HEK293 (cell line): Measurements from ENCODE around the gene SKIC3.

Source experiments
- CTCF ChIA-PET: fragments of 350-600 bp; formaldehyde crosslinking; extraction: SDS; loops from one replicate; lab custom pipeline; 2021; ENCODE audit warnings: antibody characterized with exemption; lab: Yijun Ruan, JAX
- POLR2A ChIA-PET: fragments of 300-600 bp; formaldehyde crosslinking; extraction: SDS; loops from one replicate; lab custom pipeline; 2020; ENCODE audit warnings: antibody characterized with exemption, inconsistent platforms; lab: Yijun Ruan, JAX
- H3K27ac ChIP-seq: fragments of 200-500 bp; sonication (Bioruptor generic); 2 replicates; pipeline ENCODE4 v1.5.1; 2014; ENCODE audit warnings: low read depth, low read length, control low read depth, inconsistent platforms; ENCODE audit errors: extremely low read depth
- H3K36me3 ChIP-seq, 2 experiments: fragments of 200-500 bp in 1 of 2; sonication (Bioruptor generic) in 1 of 2; 1 replicate in 1 of 2; 2 replicates in 1 of 2; pipeline ENCODE4 v1.5.1; 2014 to 2017; ENCODE audit warnings: inconsistent platforms in 2 of 2, low read length in 2 of 2; ENCODE audit not compliant: control insufficient read depth in 2 of 2, insufficient read depth in 1 of 2
- H3K4me1 ChIP-seq: fragments of 200-500 bp; sonication (Bioruptor generic); 2 replicates; pipeline ENCODE4 v1.5.1; 2014; ENCODE audit warnings: mild to moderate bottlenecking, low read length, inconsistent platforms; ENCODE audit not compliant: control insufficient read depth, insufficient read depth
- H3K4me3 ChIP-seq: 2 replicates; pipeline ENCODE4 v1.5.1; 2011; ENCODE audit warnings: low read depth, mild to moderate bottlenecking, control low read depth, low read length, moderate library complexity
- H3K9me3 ChIP-seq: fragments of 200-500 bp; sonication (Bioruptor generic); 2 replicates; pipeline ENCODE4 v1.5.1; 2014; ENCODE audit warnings: low read depth, low read length, inconsistent platforms; ENCODE audit not compliant: control insufficient read depth, insufficient read depth
- PRDM1 ChIP-seq: fragments of 450-650 bp; formaldehyde crosslinking; IDR thresholded peaks from 2 replicates; pipeline ENCODE4; 2016; ENCODE audit warnings: missing biosample characterization, missing genetic modification characterization
- YY1 ChIP-seq: fragments of 450-650 bp; formaldehyde crosslinking; IDR thresholded peaks from 2 replicates; pipeline ENCODE4 v1.5.1; 2018; ENCODE audit warnings: missing biosample characterization, missing genetic modification characterization
- ZFP69B ChIP-seq: fragments of 450-650 bp; formaldehyde crosslinking; IDR thresholded peaks from 2 replicates; pipeline ENCODE4 v1.5.1; 2016; ENCODE audit warnings: missing biosample characterization, missing genetic modification characterization
- ZNF140 ChIP-seq: fragments of 450-650 bp; formaldehyde crosslinking; IDR thresholded peaks from 2 replicates; pipeline ENCODE4 v1.5.1; 2016; ENCODE audit warnings: missing biosample characterization, missing genetic modification characterization
- ZNF221 ChIP-seq: fragments of 450-650 bp; formaldehyde crosslinking; IDR thresholded peaks from 2 replicates; pipeline ENCODE4 v1.5.1; 2017; ENCODE audit warnings: missing biosample characterization, missing genetic modification characterization, borderline replicate concordance
- ZNF548 ChIP-seq: fragments of 450-650 bp; formaldehyde crosslinking; IDR thresholded peaks from 2 replicates; pipeline ENCODE4 v1.5.1; 2016; ENCODE audit warnings: missing biosample characterization, missing genetic modification characterization
- ZNF623 ChIP-seq: fragments of 450-650 bp; formaldehyde crosslinking; IDR thresholded peaks from 2 replicates; pipeline ENCODE4 v1.5.1; 2016; ENCODE audit warnings: missing biosample characterization, missing genetic modification characterization
- TF ChIP-seq, protein P1 (sequence below): fragments of 450-650 bp; formaldehyde crosslinking; IDR thresholded peaks from 2 replicates; pipeline ENCODE4 v1.5.1; 2017; ENCODE audit warnings: missing biosample characterization, missing genetic modification characterization
- TF ChIP-seq, protein P2 (sequence below): fragments of 450-650 bp; formaldehyde crosslinking; IDR thresholded peaks from 2 replicates; pipeline ENCODE4 v1.5.1; 2016; ENCODE audit warnings: missing biosample characterization, missing genetic modification characterization
- TF ChIP-seq, protein P3 (sequence below): fragments of 450-650 bp; formaldehyde crosslinking; IDR thresholded peaks from 2 replicates; pipeline ENCODE4 v1.5.1; 2016; ENCODE audit warnings: missing biosample characterization, missing genetic modification characterization

The SKIC3 gene

DNA sequence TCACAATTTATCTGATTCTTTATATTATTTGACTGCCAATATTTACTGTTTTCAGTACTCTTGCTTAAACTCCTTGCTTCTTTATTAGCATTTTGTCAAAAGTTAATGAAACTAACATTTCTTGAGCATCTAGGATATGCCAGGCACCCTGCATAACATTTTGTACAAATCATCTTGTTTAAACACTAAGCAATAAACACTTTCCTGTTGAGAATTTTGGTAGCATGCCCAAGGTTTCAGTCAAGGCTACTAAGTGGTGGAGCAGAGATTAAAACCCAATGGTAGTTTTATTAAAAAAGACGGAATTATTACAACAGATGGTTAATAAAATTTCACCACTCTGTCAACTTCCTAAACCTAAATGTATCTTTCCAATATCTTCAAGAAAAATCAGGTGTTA, 43.2 kb downstream of the SKIC3 start (continued):
- TF ChIP-seq, protein P1, sequence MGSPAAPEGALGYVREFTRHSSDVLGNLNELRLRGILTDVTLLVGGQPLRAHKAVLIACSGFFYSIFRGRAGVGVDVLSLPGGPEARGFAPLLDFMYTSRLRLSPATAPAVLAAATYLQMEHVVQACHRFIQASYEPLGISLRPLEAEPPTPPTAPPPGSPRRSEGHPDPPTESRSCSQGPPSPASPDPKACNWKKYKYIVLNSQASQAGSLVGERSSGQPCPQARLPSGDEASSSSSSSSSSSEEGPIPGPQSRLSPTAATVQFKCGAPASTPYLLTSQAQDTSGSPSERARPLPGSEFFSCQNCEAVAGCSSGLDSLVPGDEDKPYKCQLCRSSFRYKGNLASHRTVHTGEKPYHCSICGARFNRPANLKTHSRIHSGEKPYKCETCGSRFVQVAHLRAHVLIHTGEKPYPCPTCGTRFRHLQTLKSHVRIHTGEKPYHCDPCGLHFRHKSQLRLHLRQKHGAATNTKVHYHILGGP (tag by site-specific recombination): no peak
- TF ChIP-seq PRDM1 (tag by site-specific recombination) (no peak), YY1 (no peak), ZNF623 (tag by site-specific recombination) (no peak)

DNA sequence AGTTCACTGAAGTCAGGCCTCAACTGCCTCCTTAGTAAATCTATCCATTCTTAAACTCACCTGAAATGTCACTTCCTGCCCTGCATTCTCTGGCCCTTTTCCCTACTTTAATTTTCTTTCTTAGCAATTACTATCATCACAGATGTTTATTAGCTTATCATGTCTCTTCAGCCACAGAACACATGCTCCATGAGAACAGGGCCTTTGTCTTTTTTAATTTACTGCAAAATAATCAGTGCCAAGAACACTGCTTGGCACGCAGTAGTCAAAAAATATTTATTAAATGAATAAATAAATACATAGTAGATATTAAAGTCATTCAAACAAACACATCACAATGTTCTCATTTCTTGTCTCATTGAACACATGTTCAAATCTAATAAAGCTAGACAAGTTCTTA, 46.2 kb downstream of the SKIC3 start:
- Histone ChIP-seq H3K9me3 (no peaks in the 10 kb centered on the region), H3K27ac (no peak overlapping the region), H3K36me3 (peaks cover 42 to 71% of the 10 kb centered on the region in 2 experiments), H3K4me3 (no peak overlapping the region), H3K4me1 (no peaks in the 10 kb centered on the region)
- TF ChIP-seq ZNF548: no peak
- no peak for TF ChIP-seq ZFP69B (tag by site-specific recombination)
- TF ChIP-seq, protein P2, sequence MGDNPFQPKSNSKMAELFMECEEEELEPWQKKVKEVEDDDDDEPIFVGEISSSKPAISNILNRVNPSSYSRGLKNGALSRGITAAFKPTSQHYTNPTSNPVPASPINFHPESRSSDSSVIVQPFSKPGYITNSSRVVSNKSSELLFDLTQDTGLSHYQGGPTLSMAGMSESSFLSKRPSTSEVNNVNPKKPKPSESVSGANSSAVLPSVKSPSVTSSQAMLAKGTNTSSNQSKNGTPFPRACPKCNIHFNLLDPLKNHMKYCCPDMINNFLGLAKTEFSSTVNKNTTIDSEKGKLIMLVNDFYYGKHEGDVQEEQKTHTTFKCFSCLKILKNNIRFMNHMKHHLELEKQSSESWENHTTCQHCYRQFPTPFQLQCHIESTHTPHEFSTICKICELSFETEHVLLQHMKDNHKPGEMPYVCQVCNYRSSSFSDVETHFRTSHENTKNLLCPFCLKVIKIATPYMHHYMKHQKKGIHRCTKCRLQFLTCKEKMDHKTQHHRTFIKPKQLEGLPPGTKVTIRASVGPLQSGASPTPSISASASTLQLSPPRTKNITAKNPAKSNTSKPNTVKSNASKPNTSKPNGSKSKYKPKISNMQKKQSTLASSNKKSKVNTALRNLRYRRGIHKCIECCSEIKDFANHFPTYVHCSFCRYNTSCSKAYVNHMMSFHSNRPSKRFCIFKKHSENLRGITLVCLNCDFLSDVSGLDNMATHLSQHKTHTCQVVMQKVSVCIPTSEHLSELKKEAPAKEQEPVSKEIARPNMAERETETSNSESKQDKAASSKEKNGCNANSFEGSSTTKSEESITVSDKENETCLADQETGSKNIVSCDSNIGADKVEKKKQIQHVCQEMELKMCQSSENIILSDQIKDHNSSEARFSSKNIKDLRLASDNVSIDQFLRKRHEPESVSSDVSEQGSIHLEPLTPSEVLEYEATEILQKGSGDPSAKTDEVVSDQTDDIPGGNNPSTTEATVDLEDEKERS (tag by site-specific recombination): no peak
- TF ChIP-seq ZNF221: no peak
- TF ChIP-seq ZNF140 (tag by site-specific recombination): no peak
- TF ChIP-seq, protein P3, sequence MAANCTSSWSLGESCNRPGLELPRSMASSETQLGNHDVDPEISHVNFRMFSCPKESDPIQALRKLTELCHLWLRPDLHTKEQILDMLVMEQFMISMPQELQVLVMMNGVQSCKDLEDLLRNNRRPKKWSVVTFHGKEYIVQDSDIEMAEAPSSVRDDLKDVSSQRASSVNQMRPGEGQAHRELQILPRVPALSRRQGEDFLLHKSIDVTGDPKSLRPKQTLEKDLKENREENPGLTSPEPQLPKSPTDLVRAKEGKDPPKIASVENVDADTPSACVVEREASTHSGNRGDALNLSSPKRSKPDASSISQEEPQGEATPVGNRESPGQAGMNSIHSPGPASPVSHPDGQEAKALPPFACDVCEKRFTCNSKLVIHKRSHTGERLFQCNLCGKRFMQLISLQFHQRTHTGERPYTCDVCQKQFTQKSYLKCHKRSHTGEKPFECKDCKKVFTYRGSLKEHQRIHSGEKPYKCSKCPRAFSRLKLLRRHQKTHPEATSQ: no peak
- CTCF ChIA-PET: no interaction called here
- POLR2A ChIA-PET: no interaction called here
